Stimulated activated CD4-positive, alpha-beta T cell treated with anti-CD3 and anti-CD28 coated beads, Interleukin-1b, Interleukin-23, amount 100 ng/mL, for 48 hours (primary cell): Measurements from ENCODE around the gene ACTN4.

Experiments used
- DNase-seq: peaks from one replicate; pipeline ENCODE4 v3.0.0-alpha.2; 2020

The ACTN4 gene

GRCh38 chr19:38662537-38663155, 15.2 kb downstream of the ACTN4 start:
- no peak for DNase-seq

DNA sequence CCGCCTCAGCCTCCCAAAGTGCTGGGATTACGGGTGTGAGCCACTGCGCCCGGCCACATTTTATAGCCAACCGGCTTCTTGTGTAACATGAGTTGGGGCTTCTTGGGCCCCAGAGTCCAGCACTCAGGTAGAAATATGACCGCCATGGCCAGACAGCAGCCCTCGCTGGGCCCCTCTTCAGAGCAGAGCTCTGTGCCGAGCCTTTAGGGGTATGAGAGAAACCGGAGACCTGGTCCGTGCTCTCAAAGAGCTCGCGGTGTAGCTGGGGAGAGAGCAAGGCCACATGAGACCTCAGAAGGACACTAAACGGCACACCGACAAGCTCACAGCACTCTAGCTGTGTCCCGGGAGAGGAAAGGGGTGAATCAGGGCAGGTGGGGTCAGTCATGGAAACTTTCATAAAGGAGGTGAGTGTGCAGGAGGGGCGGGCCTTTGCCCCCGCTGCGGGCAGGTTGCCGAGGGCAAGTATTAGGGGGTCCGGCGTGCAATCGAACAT, 15.8 kb downstream of the ACTN4 start:
- no peak for DNase-seq

- DNase-seq: no peak
Measured at GRCh38 chr19:38663957-38664502, 16.6 kb downstream of the ACTN4 start.

GRCh38 chr19:38664503-38665211, 17.2 kb downstream of the ACTN4 start:
- DNase-seq: no peak

DNA sequence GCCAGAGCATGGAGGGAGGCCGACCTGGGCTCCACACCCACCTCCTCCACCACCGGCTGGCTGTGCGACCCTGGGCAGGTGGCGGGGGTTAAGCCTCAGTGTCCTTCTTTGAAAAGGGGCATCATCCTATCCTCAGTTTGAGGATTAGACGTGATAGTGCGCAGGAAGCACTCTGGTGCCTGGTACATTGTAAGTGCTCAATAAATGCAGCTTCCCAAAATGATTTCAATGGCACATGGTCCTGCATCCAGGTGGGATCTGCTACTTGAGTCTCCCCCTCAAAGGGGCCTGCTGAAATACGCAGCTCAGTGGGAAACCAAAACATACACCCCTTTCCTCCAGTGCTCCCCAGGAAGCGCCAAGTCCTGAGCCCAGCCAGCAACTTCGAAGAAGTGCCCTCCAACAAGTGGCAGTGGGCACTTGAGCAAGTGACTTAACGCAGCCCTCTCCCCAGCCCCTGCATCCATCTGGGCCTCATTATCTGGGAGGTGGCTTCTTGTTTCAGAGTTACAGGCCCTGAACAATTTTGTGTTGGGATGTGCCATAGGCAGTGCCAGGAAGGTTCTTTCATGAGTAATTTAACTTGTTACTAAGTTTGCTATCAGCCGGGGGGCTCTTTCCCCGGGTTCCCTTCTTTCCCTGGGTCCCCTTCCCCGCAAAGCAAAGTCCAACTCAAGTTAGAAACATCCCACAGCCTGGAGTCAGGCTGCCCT, 17.9 kb downstream of the ACTN4 start:
- no peak for DNase-seq

DNA sequence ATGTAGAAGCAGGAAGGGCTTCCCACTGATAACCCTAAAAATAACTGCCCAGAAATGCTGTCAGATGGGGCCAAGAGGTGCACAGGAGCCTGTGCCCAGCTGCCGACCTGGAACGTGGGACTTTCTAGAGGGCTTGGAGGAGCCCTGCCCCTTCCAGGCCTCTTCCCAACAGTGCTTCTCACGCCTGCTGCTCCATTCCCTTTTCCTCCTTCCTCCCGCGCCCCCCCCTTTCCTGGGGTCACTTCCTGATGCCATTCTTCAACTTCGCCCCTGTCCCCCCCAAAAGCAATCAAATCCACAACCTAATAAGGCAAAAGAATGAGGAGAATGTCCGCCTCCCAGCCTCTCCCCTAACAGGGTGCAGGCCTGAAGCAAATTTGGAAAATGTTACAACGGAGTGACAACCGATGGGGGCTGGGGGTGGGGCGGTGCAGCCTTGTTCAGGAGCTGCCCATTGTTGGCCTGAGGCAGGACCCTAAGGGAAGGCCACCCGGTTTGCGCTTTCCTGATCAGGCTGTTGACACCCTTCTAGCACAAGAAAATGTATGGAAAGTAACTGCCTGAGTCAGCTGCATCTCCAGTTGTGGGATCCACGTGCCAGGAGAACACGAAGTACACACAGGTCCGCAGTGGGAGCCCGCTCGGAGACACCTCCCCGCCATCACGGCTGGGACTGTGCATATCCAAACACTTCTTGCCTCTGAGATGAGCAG, 18.7 kb downstream of the ACTN4 start:
- DNase-seq: no peak

DNA sequence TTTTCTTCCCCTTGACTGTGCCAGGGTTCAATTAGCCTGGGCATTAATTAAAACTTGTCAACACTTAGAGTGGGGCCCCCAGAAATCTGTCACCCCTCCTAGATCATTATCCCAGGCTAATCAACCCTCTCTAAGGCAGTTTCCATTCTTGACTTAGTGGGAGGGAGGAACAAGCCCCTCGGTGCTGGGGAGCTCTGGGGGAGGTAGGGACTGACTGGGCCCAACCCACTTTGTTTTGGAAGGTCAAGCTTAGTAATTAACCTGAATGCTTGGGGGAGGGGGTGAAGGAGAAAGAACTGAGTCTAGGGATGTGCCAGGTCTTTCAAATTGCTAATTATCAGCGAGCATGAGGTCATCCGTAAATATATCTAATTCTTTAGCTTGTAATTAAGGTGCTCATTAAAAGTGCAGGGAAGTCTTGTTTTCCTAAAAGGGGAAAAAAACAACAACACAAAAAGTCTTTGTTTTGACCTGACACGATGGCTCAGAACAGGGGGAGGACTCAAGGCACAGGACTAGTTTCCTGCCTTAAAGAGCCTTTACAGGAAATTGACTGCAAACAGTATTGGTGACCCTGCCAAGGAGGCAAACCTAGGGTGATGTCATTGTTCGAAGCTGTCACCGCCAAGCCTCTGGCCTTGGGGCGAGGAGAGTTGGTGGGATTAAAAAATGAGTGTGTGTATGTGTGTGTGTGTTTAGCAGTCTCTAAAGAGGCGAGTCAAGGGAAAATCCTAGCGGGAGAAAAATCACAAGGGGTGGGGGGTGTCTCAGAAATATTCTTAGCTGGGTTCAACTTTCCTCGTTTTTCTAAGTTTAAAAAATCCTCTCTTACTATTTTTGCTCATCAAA, 19.4 kb downstream of the ACTN4 start:
- peak; percentile 37 for DNase-seq

DNA sequence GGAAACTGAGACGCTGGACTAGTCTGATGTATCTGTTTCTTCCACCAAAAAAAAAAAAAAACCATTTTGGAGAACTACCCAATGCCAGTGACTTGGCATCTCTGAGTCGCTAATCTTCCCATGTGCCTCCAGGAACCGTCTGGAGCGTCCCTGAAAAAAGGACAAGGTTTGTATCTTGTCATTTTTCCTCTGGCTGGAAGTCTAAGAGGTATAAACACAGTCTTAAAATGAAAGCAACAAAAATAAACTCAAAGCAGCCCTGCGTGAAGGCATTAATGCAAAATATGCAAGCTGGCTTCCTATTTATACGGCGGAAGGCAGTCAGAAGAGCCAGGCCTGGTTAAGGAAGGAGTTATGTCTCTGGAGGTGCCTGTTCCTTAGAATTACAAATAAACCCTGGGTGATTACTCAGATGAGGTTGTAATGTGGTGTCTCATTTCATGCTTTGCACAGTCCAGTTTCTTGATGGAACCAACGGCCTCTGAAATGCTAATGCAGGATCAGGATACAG, 20.3 kb downstream of the ACTN4 start:
- DNase-seq: no peak

DNA sequence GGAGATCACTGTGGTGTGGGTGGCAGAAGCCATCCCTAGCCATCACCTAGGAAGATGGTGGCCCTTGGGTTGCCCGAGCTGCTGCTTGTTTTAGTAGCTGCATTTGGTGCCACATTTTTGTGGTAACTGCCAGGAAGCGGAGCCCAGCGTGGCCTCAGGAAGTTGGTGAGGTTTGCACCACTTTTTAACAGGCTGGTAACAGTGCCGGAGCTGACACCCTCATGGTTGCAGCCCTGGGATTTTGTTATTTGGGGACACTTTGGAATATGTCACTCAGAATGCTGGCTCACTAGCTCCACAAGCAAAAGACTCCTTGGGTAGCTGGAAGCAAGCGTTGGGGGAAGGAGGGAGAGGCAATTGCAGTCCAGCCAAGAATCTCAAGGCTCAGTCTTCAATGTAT, 22.1 kb downstream of the ACTN4 start:
- no peak for DNase-seq

- no peak for DNase-seq
Measured at GRCh38 chr19:38670921-38671398, 23.5 kb downstream of the ACTN4 start.

GRCh38 chr19:38671654-38672053, 24.2 kb downstream of the ACTN4 start:
- DNase-seq: no peak

DNA sequence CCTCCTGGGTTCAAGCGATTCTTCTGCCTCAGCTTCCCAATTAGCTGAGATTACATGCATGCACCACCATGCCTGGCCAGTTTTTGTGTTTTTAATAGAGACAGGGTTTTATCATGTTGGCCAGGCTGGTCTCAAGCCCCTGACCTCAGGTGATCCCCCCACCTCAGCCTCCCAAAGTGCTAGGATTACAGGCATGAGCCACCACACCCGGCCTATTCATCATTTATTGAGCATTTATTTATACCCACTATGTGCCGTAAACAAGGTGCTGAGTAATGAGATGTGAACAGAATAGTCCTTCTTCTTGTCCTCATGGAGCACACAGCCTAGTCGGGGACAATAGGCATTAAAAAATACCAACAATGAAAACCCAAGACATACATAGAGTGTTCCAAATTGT, 25.6 kb downstream of the ACTN4 start:
- no peak for DNase-seq

DNA sequence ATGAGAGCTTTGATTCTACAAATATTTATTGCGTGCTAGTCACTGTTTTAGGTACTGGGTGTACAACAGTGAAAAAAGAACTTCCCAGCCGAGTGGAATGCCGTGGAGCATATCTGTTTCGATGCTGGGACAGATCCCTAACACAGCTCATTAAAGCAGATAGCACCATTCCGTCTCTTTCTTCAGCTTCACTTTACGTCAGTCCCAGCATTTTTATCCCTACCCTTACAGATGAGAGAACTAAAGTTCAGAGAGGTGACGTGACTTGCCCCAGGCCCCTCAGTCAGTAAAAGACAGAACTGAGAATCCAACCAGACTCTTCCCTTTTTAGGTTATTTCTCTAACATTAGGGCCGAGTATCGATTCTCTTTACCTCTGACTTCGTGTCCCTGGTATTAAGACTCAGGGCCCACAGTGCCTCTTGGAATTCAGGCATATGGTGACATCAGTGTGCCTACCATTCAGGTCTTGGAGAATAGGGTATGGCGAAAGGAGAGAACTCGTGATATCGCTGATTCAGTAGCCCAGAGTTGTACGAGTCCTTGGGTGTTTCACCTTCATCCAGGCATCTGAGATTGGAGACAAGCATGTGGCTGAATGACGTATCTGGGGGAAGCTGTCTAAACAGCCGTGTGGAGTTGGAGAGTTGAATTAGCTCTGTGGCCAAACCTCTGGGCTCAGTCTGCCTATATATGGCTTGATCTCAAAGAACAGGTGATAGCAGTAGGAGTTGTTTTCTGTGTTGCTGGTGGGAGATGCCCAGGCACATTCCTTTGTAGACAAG, 27.1 kb downstream of the ACTN4 start:
- no peak for DNase-seq

- no peak for DNase-seq
Measured at GRCh38 chr19:38675611-38676010, 28.2 kb downstream of the ACTN4 start.

- DNase-seq: no peak
Measured at GRCh38 chr19:38676023-38676877, 28.8 kb downstream of the ACTN4 start.

DNA sequence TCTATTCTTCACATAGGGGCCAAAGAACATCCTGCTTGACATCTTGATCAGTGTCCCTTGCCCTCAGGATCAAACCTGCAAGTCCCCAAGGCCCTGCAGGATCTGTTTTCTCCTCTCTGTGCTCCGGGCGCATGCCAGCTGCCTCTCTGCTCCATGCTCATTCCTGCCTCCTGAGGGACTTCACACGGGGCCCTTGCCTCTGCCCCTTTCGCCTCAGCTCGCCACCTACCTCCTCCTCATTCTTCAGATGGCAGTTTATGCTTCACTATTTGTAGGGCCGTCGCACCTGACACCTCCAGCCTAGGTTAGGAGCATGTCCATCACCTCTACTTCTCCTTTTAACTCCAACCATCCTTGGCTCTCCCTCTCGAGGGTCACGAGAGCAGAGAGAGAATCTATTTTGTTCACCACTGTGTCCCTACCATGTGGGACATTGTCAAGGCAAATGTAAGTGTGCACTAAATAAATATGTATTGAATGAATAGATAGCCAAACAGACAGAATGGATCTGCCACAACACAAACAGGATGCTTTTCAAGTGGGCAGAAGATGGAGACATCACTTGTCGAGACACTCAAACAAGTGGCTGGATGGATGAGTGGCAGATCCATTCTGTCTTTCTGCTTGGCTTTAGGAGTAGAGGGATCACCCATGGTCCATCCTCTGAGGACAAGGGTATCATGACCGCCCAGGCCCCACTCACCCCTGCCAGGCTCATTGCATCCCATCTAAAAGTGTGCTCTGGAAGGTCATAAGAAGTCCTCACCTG, 29.6 kb downstream of the ACTN4 start:
- DNase-seq: no peak

DNA sequence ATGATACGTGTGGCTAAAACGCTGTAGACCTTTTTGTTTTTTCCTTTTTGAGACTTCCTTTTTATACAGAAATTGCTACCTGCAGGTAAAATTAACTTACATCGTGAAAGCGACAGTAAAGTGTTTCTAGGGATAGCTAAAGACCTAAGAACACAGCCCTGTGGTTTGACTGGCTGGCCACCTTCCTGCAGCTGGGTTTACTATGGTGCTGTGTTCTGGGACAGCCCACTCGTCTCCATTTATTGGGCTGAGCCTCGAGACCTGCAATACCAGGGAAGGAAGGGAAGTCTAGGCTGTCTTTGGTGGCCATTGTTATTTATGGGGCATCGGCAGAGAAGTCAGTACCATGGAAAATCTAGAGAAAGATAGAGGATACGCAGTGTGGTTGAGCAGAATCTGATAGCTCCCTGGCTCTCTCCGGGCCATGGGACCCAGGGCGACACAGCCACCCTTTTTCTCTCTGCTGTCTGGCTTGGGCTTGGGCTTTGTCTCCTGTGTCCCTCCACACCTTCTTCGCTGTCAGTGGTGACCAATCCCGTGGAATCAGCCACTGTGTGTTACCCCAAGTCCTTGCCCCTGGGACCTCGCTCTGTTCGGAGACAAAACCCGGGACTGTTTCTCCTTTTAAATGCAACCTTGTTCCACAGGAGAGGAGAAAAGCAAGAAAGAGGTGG, 30.9 kb downstream of the ACTN4 start:
- no peak for DNase-seq

- DNase-seq: no peak
Measured at GRCh38 chr19:38678891-38679494, 31.5 kb downstream of the ACTN4 start.
